H4 (cell line): ENCODE data around the gene NCOA3. TPM values are rescaled to one million over a fixed set of nuclear protein-coding genes. Genes with fewer than 3 reads are reported as not detected.
A peak's percentile ranks its signal among the peaks of the same experiment; 100 is the strongest.
"Not testable (repeated sequence)": the region's sequence is repeated elsewhere in the genome, so short reads cannot be mapped to it uniquely, and the experiment has no call there.

Experiments
- DNase-seq: peaks from one replicate; pipeline ENCODE4 v3.0.0-alpha.2; 2015; ENCODE audit warnings: low spot score
- total RNA-seq: library from RNA; depleted of rRNA; stranded (reverse); fragments of >200 nt; shearing (Covaris generic); gene quantifications from 2 replicates; pipeline ENCODE4 v1.2.3, GENCODE V29; 2014; rRNA removed

NCOA3 gene
- 10.2 and 12.3 TPM in 2 replicates for total RNA-seq

DNA sequence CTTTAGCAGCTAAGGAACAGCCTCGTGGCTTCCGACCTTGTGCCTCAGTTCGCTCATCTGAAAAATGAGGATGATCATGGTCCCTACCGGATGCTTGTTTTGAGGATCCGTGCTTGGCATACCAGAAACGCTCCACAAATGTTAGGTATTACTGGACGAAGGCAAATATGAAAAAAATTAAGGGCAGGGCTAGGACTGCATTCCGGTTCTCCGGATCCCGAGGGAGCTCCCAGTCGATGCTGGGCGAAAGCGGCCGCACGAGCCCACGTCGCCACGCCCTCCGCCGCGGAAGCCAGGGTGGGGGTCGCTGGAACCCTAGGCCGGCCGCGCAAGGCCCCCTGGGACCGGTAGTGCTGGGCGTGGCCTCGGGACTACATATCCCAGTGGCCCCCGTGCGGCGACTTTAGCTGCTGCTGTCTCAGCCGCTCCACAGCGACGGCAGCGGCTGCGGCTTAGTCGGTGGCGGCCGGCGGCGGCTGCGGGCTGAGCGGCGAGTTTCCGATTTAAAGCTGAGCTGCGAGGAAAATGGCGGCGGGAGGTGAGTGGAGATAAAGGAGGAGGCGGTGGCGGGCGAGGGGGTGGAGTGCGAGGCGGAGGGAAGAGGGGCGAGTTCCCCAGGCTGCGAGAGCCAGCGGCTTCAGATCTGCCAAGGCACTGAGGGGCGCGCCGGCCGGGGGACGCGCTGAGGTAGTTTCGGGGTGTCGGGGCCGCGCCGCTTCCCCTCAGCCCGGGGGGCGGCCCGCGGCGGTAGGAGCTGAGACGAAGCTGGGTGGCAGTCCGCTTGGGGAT is at the start of gene NCOA3:
NCOA3 (plus strand) TSS at position 406 of the 789 bp plus-strand sequence. CDS start 120,361 bp downstream, outside the sequence.
- DNase-seq: peak; percentile 92

DNA sequence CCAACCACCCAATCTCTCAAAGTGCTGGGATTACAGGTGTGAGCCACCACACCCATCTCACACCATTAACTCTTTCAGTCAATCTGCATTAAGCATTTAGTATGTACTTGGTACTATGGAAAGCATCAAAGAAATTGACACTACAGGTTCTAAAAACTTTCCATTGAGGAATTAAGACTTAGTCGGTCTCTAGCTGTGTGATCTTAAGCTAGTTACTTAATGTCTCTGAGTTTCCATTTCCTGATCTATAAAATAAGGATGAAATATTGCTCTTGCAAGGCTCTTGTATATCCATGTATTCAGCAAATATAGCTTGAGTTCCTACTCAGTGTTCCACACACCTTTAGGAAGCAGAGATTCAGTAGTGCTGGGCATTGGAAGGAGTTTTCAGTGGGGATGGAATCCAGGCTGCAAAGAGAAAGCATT is 48.9 kb upstream of the NCOA3 start:
- no peak for DNase-seq

DNA sequence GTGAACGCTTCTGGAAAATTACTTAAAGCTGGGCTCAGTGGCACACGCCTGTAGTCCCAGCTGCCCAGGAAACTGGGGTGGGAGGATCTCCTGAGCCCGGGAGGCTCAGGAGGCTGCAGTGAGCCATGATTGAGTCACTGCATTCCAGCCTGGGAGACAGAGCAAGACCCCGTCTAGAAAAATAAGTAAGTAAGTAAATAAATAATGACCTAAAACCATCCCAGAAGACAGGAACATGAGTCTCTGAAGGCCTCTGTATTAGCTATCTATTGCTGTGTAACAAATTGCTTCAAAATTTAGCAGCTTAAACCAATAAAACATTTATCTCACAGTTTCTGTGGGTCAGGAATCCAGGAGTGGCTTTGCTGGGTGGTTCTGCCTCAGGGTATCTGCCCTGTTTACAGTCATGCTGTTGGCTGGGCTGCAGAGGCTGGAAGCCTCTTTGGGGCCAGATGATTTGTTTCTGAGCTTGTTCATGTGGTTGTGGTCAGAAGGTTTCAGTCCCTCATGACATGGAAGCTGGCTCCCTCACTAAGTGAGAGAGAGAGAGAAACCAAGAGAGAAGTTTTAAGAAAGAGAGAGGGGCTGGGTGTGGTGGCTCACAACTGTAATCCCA is 48.4 kb upstream of the NCOA3 start:
- peak; percentile 40 for DNase-seq

DNA sequence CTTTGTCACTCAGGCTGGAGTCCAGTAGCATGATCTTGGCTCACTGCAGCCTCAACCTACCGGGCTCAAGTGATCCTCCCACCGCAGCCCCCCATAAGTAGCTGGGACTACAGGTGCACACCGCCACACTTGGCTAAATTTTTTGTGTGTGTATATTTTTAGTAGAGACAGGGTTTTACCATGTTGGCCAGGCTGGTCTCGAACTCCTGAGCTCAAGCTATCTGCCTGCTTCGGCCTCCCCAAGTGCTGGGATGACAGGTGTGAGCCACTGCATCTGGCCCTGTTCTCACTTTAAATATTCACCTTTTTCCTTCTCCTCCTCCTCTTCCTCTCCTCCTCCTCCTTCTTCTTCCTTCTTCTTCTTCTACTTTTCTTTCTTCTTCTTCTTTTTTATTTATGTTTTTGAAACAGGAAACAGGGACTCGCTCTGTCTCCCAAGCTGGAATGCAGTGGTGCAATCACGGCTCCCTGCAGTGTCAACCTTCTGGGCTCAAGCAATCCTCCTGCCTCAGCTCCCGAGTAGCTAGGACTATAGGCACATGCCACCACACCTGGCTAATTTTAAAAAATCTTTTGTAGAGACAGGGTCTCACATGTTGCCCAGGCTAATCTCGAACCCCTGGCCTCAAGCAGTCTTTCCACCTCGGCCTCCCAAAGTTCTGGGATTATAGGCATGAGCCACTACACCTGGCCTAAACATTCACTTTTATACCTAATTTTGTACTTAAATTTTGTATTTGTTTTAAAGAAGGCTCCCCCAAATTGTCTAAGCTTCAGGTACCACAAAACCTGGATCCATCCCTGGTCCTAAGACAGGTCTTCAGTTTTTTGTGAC is 47.2 kb upstream of the NCOA3 start:
- no peak for DNase-seq

DNA sequence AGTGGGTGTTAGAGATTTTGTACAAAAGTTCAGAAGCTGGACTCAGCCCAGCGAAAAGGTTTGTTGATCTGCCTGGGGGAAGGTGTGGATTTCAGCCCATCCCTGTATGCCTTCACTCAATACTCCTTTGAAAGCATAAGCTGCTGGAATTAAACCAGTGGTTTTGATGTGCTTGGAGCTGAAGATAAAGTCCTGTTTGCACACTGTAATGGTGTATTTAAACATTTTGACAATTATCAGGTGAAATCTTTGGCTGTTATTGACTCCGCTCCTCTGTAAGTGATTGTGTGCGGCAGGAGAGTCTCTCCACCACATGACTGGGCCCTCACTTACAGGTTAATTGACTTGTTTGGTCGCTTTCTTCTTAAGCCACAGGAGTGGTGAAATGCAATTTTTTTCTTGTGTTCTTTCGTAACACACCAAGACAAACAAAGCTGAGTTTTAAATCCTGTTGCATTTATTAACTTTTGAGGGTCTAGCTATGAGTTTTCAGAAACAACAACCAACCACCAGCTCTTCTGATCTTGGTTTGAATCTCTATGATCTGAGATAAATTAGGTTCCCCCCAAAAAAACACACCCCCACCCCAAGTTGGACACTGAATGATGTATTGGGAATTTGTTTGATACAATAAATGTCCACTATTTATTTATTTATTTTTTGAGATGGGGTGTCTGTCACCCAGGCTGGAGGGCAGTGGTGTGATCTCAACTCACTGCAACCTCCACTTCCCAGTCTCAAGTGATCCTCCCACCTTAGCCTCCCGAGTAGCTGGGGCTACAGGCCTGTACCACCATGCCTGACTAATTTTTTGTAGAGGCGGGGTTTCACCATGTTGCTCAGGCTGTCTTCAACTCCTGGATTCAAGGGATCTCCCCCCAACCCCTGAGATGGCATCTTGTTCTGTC is 46.3 kb upstream of the NCOA3 start:
- no peak for DNase-seq

DNA sequence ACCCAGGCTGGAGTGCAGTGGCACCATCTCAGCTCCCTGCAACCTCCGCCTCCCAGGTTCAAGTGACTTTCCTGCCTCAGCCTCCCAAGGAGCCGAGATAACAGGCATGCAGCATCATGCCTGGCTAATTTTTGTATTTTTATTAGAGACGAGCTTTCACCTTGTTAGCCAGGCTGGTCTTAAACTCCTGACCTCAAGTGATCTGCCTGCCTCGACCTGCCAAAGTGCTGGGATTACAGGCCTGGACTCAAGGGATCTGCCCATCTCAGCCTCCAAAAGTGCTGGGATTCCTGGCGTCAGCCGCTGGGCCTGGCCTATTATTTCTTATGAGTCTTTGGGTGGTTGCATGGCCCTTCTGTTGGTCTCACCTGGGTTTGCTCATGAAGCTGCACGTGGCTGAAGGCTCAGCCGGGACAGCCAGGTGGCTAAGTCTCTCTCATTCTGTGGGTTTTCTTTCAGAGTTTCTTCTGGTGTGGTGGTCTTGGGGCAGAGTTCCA is 45.6 kb upstream of the NCOA3 start:
- DNase-seq: no peak

DNA sequence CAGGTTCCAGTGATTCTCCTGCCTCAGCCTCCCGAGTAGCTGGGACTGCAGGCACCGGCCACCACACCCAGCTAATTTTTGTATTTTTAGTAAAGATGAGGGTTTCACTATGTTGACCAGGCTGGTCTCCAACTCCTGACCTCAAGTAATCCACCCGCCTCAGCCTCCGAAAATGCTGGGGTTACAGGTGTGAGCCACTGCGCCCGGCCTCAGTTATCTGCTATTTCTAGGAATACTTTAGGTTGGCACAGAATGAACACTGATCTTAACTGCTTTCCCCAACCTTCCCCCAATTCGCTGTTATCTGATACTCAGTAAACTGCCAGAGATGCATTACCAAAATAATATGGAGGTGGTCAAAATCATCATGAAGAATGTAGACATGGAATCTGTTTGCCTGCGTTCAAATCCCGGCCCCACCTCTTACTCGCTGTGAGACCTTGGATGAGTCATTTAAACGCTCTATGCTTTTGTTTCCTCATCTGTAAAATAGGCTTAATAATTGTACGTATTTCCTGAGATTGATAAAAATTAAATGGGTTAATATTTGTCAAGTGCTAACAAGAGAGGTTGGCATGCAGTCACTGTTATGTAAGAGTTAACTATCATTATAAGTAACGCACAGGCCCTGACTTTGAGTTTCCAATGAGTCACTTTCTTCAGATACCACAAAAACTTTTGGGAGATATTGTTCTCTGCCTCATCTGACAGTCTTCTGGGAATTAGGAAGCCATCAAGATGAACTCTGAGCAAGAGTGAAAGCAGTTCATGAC is 44.5 kb upstream of the NCOA3 start:
- no peak for DNase-seq

DNA sequence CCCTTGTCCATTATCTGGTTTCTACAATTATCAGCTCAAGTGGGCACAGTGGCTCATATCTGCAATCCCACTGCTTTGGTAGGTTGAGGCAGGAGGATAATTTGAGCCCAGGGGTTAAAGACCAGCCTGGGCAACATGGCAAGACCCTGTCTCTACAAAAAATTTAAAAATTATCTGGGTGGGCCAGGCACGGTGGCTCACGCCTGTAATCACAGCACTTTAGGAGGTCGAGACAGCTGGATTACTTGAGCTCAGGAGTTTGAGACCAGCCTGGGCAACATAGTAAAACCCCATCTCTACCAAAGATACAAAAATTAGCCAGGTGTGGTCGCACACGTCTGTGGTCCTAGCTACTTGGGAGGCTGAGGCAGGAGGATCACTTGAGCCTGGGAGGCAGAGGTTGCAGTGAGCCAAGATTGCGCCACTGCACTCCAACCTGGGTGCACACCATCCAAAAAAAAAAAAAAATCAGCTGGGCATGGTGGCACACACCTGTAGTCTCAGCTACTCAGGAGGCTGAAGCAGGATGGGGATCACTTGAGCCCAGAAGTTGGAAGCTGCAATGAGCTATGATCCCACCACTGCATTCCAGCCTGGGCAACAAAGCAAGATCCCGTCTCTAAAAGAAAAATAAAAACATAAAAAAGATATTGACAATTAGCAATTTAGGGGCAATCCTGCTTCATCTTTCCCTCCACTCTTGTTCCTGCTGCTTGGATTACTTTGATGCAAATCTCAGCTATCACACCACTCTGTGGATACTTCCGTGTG is 43.2 kb upstream of the NCOA3 start:
- not testable (repeated sequence) for DNase-seq

DNA sequence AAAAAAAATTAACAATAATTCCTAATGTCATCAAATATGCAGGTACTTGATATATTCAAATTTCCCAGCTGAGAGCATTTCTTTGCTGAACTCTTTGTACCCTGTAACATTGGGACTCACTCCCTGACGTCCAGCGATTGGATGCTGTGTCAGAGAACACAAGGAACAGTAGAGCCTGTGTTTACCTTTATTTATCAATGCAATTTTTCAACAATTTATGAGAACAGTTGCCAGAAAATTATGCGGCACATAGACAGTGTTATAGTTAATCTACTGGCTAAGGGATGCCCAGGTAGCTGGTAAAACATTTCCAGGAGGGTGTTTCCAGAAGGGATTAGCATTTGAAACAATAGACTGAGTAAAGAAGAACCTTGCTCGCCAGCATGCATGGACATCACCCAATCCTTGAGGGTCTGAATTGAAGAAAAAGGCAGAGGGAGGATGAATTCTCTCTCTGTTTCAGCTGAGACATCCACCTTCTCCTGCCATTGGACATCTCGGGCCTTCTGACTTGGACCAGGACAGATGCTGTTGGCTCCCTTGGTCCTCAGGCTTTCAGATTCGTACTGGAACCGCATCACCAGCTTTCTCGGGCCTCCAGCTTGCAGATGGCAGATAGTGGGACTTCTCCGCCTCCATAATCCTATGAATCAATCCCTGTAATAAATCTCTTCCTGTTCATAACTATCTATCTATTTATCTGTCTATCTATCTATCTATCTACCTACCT is 42.2 kb upstream of the NCOA3 start:
- no peak for DNase-seq

DNA sequence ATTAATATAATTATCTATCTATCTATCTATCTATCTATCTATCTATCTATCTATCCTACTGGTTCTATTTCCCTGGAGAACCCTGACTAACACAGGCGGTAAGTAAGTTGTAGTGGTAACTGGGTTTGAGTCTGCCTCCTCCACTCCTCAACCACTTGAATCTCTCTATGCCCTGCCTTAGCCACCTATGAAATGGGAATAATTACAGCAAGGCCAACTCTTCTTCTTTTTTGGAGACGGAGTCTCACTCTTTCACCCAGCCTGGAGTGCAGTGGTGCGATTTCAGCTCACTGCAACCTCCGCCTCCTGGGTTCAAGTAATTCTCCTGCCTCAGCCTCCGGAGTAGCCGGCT is 41.0 kb upstream of the NCOA3 start:
- DNase-seq: not testable (repeated sequence)

DNA sequence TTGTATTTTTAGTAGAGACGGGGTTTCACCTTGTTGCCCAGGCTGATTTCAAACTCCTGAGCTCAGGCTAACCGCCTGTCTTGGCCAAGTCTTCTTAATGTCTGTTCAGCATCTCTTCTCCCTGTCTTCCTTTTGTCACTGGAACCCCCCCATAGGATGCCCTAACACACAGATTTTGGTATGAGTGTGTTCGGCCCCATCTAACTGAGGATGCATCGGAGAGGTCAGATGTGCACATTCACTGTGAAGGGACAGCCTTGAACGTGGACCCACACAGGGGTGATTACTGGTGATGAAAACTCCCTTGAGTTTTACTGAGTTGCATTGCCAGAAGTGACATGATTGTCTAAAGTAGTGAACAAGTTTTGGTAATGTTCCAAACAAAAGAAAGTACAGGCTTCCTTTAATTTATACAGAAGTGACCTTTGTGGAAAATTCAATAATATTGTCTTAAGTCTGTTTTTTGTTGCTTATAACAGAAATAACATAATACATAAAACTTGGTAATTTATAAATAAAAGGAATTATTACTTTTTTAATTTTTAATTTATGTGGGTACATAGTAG is 40.5 kb upstream of the NCOA3 start:
- DNase-seq: no peak

DNA sequence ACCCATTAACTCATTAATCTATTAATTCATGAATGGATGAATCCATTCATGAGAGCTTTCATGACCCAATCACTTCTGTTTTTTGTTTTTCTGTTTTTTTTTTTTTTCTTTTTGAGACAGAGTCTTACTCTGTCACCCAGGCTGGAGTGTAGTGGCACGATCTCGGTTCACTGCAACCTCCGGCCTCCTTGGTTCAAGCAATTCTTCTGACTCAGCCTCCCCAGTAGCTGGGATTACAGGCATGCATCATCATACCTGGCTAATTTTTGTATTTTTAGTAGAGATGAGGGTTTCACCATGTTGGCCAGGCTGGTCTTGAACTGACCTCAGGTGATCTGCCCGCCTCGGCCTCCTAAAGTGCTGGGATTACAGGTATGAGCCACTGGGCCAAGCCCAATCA is 39.8 kb upstream of the NCOA3 start:
- not testable (repeated sequence) for DNase-seq

DNA sequence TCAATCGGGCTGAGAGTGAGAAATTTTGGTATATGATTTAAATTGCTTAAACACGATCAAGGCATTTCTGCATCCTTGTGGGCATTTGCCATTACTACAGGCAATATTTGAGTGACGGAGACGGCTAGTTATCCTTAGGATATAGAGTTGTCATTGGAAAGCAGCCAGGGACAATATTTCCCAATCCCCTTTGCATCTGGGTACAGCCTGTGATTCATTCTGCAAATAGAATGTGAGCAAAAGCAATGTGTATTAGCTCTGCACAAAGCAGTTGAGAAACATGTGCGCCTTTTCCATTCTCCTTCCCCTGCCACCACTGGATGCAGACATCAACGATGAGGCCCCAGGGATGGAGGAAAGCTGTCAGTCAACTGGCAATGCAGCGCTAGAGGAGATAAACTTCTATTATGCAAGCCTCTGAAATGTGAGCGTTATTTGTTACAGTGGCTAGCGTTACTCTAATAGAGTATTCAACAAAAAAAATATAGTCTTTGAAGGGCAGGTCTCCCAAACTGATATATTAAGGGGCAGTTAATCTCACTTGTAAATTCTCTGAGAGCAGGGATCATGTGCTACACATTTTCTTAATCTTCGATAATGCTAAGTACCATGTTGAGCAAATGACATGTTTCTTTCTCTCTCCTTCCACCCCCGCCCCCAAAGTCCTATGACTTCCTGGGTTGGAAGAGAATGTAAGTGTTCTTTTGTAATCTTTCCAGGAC is 37.1 kb upstream of the NCOA3 start:
- peak; percentile 91 for DNase-seq

DNA sequence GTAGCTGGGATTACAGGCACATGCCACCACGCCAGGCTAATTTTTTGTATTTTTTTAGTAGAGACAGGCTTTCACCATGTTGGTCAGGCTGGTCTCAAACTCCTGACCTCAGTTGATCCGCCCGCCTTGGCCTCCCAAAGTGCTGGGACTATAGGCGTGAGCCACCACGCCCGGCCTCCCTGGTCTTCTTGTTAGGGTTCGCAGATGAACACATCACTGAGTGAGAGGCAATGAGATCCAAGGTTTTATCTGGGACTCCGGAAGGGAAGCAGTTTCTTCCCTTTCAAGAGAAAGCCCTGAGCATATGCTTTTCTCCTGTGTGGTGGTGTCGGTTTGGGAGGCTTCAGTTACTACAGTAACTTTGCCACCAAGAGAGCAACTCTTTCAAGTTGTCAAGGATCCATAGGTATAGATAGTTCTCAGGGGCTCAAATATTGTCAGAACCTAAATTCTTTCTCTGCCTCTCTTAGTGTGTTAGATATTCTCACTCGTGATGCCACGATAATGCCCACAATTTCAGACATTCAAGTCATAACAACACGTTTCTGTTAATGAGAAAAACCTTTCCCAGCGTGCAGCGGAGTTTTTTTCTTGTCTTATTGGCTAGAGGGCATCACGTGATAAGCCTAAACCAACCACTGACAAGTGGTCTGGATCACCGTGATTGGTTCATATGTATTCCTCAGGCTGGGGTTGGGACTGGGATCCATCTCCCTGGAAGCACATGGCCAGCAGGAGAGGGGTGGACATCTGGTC is 36.2 kb upstream of the NCOA3 start:
- no peak for DNase-seq

DNA sequence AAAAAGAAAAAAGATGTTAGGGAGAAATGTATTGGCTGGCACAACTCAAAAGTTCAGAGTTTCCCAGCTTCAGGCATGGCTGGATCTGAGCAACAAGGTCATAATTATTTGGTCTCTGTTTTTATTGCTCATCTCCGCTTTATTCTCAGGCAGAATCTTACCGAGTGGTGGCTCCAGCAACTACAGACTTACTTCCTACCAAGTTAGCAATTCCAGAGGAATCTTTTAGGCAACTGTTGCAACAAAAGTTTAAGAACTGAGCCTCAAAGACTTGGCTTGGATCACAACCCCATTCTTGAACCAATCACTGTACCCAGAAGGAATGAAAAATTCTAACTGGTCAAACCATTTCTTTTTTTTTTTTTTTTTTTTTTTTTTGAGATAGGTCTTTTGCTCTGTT is 35.5 kb upstream of the NCOA3 start:
- no peak for DNase-seq

DNA sequence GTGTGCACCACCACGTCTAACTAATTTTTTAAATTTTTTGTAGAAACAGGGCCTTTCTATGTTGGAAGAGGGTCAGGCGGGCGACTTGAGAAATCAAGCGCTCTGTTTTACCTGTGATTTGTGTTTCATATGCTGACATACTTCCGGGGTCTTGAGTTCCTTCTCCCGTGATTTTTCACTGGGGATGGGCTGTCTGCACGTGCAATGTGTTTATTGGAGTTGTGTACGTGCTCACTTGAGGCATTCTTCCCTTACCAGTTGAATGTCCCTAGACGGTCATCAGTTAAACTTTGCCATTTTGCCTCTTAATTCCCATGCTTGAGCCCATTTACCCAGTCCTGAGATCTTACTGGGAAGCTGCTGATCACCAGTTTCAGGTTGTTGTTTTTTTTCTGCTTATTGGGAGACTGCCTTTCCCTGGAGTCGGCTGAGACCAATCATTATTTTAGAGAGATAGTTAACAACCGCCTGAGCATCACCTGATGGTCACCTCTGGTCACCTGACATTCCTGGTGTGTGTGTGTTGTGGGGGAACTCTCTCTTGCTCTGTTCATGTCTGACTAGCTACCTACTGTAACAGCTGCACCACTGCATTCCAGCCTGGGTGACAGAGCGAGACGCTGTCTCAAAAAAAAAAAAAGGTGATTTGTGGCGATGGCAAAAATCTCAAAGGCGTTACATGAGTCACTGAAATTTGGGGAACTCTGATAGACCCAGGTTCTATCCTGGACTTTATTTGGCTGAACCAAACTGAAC is 34.8 kb upstream of the NCOA3 start:
- no peak for DNase-seq
